ENCODE measurements around the gene RMRP. TPM values are rescaled to one million over a fixed set of nuclear protein-coding genes. Genes with fewer than 3 reads are reported as not detected.

Gene RMRP
- total RNA-seq, 1 experiment from 2014 or later = 36,790 TPM

DNA sequence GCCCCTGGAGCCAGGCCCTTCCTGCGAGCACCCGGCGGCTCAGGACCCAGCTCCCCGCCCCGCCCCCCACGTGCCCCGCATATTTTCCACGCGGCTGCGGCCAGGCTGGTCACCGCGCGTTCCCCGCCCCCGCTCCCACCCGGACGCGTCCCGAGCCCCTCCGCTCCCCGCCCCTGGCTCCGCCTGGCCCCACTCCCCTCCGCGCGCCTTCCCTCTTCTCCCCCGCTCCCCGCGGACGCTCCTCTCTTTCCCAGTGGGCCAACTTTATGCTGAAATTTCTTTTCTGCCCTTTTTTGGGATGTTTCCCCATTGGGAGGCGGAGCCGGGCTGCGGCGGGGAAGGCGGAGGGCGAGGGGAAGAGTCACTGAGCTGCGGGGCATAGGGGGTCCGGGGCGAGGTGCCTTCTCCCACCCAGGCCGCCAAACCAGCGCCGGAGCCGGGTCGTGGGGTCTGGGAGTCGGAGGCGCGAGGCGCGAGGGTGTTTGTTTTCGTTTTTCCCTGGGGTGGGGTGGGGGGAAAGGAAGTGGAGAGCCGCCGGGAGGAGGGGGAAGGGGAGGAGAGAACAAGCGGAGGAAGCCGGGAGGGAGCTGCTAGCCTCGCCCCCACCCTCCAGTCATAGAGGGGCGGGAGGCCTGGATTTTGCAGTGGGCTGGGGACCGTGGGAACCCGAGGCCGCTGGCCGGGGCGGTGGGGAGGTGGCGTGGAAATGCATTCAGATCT lies 33.0 kb upstream of the RMRP start:
- Histone ChIP-seq H3K4me3 (ENCODE audit: low read length) (peak overlapping the region; percentile 83), H3K9me3 (ENCODE audit: low read length) (no peaks in the 10 kb centered on the region), H3K9me2 (replicated peaks; ENCODE audit: low read length) (no peaks in the 10 kb centered on the region), H3K4me1 (ENCODE audit: insufficient read depth, low read length) (peaks cover 35% of the 10 kb centered on the region), H3K36me3 (ENCODE audit: low read depth, low read length) (no peaks in the 10 kb centered on the region), H3K27ac (ENCODE audit: low read length) (peak overlapping the region; percentile 56), H2AFZ (ENCODE audit: low read length) (peak overlapping the region; percentile 94), H3K27me3 (ENCODE audit: low read length) (no peaks in the 10 kb centered on the region), H3F3A (ENCODE audit: low read length, unreplicated experiment) (no peaks in the 10 kb centered on the region), H3K9ac (ENCODE audit: low read length) (peak overlapping the region; percentile 85), H4K20me1 (ENCODE audit: low read length) (no peaks in the 10 kb centered on the region), H3K4me2 (ENCODE audit: low read length) (peak overlapping the region; percentile 88), H3K79me2 (ENCODE audit: low read length) (no peaks in the 10 kb centered on the region)
- POLR2A ChIA-PET (ENCODE audit: unreplicated experiment) = interaction anchor here (0.6 kb wide), 1 partner anchor 51 kb away, joined by 3 read pairs; no protein-coding TSS in a partner anchor
- BruUV-seq (replicated peaks) = no TSS peak
- intact Hi-C loops (cut with micrococcal nuclease) = no loop called here
- TF ChIP-seq EZH2 (IDR thresholded peaks at IDR 0.05; ENCODE audit: low read length, unreplicated experiment) (no peak), EZH2phosphoT487 (IDR thresholded peaks at IDR 0.05; ENCODE audit: borderline replicate concordance, low read length) (no peak)
- TF ChIP-seq, protein P1, sequence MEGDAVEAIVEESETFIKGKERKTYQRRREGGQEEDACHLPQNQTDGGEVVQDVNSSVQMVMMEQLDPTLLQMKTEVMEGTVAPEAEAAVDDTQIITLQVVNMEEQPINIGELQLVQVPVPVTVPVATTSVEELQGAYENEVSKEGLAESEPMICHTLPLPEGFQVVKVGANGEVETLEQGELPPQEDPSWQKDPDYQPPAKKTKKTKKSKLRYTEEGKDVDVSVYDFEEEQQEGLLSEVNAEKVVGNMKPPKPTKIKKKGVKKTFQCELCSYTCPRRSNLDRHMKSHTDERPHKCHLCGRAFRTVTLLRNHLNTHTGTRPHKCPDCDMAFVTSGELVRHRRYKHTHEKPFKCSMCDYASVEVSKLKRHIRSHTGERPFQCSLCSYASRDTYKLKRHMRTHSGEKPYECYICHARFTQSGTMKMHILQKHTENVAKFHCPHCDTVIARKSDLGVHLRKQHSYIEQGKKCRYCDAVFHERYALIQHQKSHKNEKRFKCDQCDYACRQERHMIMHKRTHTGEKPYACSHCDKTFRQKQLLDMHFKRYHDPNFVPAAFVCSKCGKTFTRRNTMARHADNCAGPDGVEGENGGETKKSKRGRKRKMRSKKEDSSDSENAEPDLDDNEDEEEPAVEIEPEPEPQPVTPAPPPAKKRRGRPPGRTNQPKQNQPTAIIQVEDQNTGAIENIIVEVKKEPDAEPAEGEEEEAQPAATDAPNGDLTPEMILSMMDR (conservative IDR thresholded peaks at IDR 0.05; ENCODE audit: low read depth, low read length) = no peak
- peak; percentile 48 for ATAC-seq
- CTCF ChIA-PET = no interaction called here
- peak; percentile 20 for DNase-seq

DNA sequence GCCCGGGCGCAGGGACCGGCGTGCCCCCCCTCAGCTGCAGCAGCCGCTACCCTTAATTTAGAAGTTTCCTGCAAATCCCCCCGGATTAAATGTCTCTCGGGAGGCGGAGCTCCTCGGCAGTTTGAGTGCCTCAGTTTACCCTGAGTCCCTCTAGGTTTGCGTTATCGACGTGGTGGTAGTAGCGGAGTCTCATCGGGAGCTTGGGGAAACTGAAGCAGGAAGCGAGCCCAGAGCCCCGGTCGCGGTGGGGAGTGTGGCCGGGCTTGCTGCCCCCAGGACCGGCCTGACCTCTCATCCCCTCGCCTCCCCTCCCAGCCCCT lies 32.4 kb upstream of the RMRP start:
- H2AFZ ChIP-seq (ENCODE audit: low read length) = no peak overlapping the region; the same call in 1 of the 2 replicates
- ChIA-PET POLR2A (ENCODE audit: unreplicated experiment) (interaction anchor here (0.6 kb wide), 1 partner anchor 51 kb away, joined by 3 read pairs; no protein-coding TSS in a partner anchor), CTCF (no interaction called here)
- no peaks in the 10 kb centered on the region for H4K20me1 ChIP-seq (ENCODE audit: low read length)
- H3K9me2 ChIP-seq (replicated peaks; ENCODE audit: low read length) = no peaks in the 10 kb centered on the region
- H3F3A ChIP-seq (ENCODE audit: low read length, unreplicated experiment) = no peaks in the 10 kb centered on the region
- peak overlapping the region; percentile 88 for H3K4me2 ChIP-seq (ENCODE audit: low read length)
- no peaks in the 10 kb centered on the region for H3K79me2 ChIP-seq (ENCODE audit: low read length)
- no peaks in the 10 kb centered on the region for H3K9me3 ChIP-seq (ENCODE audit: low read length)
- ATAC-seq (no peak), DNase-seq (no peak)
- no peaks in the 10 kb centered on the region for H3K27me3 ChIP-seq (ENCODE audit: low read length)
- intact Hi-C loops (cut with micrococcal nuclease) = no loop called here
- peak overlapping the region; percentile 83 for H3K4me3 ChIP-seq (ENCODE audit: low read length)
- H3K27ac ChIP-seq (ENCODE audit: low read length) = peak overlapping the region; percentile 56
- no peaks in the 10 kb centered on the region for H3K36me3 ChIP-seq (ENCODE audit: low read depth, low read length)
- H3K4me1 ChIP-seq (ENCODE audit: insufficient read depth, low read length) = peaks cover 32% of the 10 kb centered on the region
- TF ChIP-seq EZH2phosphoT487 (IDR thresholded peaks at IDR 0.05; ENCODE audit: borderline replicate concordance, low read length) (no peak), EZH2 (IDR thresholded peaks at IDR 0.05; ENCODE audit: low read length, unreplicated experiment) (no peak)
- TF ChIP-seq, protein P1 (conservative IDR thresholded peaks at IDR 0.05; ENCODE audit: low read depth, low read length) = no peak
- H3K9ac ChIP-seq (ENCODE audit: low read length) = peak overlapping the region; percentile 85
- no TSS peak for BruUV-seq (replicated peaks)
